T-helper 9 cell (primary cell): ENCODE results near the gene TCF4.

Experiments
- DNase-seq: peaks from one replicate; pipeline ENCODE4 v3.0.0-alpha.2; 2020

TCF4 gene

DNA sequence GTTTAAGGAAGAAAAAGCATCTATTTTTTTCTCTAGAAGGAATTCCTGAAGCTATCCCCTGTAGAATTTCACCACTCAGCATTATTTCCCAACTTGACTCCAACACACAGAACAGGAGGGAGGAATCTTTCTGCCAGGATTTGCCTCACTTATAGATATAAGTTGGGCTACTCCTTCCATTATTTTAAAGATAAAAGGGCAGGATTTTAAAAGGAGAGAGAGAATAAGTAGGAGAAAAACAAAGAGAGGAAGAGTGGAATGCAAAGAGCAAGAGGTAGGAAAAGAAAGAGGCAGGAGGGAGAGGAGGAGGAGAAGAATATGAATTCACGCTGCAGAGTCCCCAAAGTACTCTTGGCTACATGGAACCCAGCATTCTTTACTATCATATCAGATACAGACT, 182.5 kb downstream of the TCF4 start:
- no peak for DNase-seq

DNA sequence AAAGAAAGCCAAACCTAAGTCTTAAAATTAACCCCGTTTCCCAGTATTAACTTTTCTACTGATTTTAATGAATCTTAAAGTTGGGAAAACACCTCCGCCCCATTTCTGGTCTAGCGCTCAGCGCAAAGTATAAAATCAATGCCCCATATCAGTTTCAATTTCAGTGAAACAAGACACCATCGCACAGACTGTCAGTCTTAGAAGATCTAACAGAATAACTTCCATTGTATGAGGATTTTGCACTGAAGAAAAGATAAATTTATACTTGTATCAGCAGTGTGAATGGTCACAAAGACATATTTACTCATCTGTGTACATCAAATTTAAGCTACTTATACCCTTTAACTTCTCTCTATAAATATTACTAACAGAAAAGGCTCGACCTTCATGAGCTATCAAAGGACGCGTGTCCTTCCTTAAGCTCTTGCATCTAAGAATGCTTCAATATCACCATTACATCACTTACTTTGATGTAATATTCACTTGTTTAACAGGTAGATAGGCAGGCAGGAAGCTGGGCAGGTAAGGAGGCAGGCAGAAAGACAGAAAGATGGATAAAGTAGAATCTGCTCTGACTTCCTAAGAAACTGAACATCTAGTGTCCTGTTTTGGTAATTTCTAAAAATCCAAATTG, 183.0 kb downstream of the TCF4 start:
- no peak for DNase-seq

DNA sequence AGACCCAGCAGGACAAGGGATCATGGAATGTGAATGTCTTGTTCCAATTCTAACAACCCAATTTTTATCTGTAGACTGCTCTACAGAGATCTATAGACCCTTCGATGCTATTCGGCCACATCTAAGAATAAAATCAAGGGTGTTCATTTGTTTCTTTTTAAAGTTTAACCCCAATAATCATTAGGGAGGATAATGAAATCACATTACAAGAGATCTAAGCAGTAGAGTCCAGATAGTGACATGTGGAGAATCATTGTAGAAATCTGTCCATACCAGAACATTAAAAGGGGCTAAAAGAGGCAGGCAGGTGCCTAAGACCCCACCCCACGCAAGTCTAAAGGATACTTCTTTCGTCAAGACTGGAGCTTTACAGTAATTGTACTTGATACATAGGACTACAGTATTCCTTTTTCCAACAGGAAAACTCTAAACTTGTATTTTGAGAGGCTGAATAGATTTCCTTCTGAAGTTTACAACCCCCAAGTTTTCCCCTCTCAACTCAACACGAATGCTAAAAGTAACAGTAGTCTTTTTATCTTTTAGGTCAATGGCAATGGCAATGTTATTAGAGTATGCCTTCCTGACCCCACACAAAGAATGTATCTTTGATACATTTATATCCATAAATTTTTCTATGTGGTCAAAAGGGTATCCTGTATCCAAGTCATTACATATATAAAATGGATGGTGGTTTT, 183.7 kb downstream of the TCF4 start:
- no peak for DNase-seq

DNA sequence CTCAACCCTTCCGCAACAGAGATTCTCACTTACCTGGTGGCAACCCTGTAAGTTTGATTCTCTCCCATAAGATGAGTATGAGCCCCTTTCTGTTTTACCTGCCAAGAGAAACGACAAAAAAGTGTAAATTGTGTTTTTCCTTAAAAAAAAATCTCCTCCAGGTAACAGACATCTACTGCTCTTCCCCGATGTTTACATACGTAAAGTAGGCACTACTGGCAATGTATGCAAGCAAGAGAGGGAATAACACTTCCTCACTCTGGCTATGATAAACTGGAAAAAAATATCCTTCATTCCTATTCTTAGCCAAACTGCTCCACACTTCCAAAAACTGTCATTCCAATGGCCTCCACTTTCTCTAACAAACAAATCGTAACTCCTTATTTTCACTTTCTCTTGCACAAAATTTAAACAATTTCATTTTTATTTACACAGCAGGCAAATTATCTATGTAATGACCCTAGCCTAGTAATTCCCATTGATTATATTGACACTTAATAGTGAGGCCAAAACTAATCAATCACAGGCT, 184.5 kb downstream of the TCF4 start:
- DNase-seq = no peak

DNA sequence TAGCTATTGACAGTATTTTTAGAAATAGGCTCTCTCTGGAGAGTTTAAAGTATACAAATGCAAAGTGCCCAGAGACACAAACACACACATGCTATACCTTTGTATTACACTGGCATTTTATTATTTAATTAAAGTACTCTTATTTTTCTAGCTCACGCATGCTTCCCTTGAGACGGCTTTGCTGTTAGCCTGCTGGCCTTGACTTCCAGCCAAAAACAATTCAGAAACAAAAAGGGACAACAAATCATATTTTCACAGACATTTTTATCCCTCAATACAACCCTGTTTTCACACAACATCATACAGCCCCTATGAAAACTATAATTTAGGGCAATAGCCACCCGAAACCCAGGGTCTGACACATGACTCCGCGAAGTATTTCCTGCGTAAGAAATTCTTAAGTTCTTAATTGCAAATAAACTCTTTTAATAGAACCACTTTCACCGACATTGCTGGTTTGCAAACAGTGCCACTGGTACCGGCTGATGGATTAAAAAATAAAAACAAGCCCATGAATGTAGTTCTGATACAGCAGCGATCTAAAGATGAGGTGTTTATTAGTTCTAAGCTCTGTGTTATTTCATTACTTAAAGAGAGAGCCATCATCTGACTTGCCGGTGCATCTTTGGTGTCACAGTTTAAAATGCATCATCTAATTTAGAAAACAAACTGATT, 185.1 kb downstream of the TCF4 start:
- no peak for DNase-seq

DNA sequence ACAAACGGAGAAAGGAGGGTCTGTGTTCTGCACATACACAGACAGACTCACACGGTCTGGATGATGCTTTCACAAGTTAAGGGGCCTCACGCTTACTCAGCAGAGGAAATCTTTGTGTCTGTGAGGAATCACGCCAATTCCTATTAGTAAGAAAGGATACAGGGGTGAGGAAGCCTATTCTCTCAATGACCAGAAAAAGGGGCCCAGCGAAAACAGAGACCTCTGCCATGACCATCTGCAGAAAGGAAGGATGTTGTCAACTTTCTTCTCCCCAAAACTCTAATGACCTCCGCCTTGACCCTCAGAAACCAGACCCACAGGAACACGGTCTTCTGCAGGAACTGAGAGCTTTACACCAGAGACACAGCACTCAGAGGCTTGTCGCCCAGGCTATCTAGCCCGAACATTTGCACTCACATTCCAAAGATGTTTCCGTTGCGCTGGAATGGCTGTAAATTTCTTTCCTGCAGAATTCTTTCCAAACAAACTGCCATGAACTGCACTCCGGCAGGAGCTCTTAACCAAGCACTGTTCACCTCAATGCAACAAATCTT, 186.3 kb downstream of the TCF4 start:
- no peak for DNase-seq

DNA sequence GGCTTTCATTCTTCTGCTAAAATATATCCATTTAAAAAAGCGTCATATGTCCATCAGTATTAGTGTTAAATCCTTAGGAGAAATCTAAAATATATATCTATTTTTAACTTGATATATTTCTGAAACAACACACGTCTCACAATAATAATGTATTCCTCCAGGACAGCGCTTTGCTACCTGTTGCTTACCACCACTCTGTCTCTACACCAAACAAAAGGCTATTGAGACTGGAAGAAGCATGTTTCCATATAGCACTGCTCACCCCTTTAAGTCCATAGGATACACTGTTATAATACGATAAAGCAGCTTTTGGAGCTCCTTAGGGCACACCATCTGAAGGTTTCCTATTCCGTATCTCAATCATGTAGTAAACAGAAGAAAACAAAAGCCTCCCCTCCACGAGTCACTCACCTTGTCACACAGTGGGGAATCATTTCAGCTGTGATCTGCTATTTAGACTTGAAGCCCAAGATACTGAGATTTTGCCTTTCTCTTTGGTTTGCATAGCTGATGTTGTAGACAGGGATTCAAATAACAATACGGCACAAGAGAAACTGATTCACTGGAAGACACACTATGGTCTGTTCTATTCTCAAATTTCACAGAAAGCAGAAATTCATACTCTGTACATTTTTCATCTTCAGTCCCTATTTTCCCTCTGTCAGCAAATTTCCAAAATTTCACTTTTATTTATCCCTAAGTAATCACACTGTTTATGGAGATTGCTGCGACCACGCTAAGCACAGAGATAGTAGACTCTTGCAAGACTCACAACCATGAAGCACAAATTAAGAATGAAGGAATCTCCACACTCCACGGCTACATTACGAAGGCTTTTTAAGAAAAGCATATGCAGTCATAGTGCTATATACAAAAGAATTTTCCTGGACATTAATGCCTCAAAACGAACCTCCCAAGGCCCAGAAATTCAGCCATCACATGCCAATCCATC, 187.1 kb downstream of the TCF4 start:
- no peak for DNase-seq

DNA sequence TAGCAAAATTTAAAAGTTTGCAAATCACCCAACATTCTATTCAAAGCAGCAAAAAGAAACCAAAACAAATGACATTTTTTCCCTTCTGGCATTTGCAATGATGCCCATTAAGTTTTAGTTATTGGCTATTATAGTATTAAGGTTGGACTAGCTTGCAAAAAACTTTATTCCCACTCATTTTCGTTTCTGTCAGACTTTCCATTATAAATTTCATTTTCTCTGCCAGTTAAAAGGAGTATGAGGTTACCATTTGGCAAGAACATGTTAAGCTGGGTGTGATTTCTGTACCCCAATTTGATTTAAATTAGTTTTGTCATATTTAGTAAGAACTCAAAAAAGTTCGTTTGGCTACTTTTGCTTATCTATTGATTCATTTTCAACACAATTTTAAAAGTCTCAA, 187.9 kb downstream of the TCF4 start:
- no peak for DNase-seq

DNA sequence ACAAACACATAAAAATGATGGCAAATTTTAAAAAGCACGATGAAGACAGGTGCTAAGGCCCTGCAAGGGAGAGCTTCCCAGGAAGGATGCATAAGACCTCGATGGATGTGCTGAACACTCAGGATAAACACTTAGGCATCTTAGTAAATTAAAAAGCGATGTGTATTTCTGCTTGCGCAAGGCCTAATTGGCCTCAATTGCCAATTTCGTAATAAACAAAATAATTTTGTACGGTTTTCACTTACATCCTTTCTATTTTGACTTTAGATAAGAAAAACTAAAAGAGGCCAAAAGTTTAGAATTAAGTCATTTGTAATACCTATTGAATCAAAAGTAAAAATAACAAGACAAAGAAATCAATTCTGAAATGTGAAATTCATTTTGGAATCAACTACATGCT, 189.1 kb downstream of the TCF4 start:
- DNase-seq = no peak

DNA sequence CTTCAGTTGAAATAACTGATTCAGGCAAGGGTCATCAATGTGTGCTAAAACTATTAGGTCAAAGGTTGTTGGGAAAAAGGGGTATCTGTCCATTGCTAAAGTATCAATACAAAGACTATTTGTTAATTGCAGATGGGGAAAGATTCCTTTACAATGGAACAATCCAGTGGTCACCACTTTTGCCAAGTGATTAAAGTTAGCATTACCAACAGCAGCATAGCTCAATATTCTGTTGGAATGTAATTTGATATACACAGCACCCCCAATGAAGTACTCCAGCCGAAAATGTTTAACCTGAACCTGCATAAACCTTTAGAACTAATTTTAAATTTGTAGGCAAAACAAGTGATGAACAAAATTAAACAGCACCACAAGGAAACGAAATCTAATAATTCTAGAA, 191.0 kb downstream of the TCF4 start:
- no peak for DNase-seq

DNA sequence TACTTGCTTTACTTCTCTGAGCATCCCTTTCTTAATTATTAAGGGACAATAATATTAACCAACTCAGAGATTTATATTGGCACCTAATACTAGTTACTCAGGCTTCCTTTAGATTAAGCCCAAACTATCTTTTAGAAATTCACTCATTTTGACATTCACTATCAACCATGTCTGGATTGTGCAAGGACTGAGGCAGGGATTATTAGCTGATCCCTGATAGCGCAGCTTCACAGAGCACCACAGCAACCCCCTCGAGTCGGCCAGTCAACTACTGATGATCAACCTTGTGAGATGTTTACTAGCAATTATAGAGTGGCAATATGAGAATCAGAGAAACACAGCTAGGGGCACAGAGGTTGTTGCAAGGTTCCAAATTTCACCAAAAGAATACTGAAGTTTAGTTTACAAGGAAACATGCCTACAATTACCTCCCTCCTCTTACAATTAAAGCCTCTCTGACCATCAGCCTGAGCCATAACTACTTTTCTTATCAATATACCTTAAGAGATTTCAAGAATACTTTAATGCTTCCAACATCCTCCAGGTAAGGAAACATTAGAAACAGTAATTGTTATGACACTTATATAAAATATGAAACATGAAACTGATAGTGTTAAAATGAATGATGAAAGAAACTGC, 191.6 kb downstream of the TCF4 start:
- no peak for DNase-seq

DNA sequence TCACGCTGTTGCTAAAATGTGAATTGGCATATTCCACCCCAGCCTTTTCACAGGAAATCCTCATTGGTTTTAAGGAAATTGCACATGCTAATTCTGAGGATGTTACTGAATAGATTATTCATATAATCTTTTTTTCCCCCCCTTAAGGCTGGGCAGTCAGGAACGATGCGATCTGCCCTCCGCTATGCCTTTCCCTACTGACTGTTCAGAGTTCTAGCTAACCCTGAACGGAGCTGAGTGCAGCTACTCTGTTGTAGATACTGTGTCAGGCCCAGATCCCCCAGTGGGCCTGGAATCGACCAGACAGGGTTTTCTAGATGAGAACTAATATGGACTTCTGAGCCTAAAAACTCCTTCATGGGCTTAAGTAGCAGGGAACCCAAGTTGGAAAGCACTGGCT, 192.2 kb downstream of the TCF4 start:
- DNase-seq = no peak

DNA sequence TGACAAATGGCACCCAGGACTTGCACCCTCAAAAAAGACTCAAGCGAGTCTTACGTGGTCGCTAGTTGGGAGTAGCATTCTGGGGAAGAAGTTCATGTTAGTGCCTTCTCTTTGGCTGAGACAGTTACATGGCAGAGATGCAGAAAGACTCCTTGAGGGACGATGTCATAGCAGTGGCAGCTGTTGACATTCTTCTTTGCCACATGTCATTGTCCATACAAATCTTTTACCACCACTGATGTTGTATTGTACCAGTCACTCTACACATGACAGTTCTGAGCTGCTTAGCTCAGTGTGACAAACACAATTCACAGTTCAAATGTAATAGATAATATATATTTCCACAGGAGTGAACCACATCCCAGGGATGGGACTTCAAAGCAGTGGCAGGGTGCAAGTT, 197.1 kb downstream of the TCF4 start:
- no peak for DNase-seq

DNA sequence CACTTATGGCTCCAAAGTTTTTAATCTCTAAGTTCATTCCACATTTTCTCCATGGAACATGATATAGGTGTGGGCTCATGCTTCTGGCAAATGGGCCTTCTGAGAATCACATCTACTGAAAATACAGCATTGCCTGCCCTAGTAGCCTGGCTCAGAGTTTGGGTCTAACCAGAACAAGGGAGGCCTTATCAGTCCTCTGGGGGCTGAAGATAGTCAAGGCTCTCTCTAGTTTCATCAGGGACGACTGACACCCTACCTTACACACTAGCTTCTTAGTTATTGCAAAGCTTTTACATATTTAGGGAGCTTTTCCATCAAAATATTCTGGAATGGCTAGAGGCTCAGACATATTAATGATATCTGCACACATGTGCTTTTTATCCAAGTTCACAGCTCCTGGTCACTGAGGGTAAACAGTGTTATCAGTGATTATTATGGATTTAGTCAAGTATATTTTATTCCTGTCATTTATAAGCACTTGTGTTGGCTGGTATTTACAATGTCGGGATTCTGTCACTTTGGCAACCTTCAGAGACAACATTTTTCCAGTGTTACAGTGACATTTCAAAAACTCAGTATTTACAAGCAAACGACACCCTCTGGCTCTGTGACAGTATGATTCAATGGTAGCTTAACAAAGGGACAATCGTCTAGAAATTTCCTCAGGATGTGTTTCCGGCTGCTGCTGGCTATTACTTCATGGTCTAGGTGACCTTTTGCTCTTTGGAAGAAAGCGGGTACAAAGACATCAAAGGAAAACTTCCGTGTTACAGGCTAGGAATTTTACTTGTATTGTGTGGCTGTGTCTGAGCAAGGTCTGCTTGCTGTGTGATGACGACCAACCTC, 200.6 kb downstream of the TCF4 start:
- DNase-seq = no peak

DNA sequence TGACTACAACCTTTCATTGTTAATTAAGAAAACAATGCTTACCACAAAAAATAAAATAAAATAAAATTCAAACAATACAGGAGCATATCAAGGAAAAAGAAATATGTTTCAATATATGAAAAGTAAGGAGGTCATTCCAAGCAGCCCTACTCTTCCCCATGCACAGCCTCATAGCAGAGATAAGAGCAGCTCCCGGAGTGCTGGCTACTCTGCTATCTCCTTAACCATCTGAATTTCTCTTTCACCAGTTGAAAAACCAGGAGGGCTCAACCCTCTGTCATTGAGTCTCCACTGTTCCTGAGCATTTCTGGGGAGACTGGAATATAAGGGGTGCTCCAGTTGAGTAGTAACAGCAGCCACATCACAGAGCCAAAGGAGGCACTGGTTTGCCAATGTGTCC, 201.4 kb downstream of the TCF4 start:
- DNase-seq = no peak

DNA sequence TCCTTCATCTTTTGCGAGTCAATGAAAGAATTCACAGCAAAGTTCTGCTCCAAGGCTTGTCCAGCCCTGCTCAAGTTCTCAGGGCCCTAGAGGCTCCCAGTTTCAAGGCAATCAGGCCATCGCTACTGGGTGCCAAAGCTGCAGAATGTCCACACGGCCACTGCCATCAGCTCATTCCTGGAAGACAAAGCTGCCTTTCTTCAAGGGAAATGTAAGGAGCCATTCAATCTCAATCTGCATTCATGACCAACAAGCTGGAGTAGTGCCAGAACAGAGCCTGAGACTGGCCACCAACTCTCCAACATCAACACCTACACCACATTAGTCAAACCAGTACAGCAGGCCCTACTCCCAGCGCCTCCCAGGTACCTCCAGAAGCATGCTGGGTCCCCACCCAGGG, 202.2 kb downstream of the TCF4 start:
- no peak for DNase-seq

DNA sequence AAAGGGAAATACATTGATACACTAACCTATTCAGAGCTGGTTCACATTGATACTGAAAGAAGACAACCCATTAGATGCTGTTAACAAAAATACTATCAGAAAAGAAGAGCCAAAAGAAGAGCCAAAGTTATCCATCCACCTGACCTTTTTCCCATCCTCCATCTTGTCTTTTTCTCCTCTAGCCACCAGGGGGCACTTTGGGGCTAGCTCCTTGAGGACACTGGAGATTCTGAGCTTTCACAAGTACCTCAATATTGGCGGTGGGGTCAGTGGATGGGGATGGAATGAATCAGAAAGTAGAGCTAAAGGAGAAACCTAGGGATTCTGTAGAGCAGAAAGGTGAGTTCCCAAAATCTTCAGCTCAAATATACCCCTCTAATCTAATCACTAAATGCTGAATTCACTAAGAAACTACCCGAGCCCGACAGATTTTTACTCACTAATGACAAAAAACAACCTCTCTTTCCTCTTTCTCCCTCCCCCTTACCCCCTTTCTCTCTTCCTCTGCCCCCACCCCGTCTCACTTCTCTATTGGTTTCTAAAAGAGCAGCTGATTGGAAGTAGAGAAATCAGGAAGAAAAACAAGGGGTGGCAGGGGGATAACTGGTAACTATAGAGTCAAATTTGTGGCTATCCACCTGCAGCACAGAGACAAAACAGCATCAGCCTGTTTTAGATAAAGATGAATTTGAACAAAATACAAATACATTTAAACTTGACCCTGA, 203.3 kb downstream of the TCF4 start:
- DNase-seq = no peak

DNA sequence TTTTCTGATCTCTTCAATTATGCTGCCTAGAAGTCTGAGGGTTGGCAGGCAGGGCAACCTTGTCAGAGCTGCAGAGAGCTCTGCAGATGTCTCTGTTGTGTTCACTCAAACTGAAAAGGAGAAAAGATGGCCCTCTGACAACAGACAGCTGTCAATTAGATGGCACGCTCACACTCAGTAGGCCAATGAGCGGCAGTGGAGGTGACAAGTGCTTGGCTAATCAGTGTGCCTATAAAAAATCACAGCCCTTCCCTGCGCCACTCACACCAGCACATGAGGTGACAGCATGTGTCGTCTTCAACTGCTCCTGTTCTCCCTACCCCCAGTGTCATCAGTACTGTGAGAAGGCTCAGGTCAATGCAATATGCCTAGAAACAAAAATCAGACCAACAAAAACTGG, 203.9 kb downstream of the TCF4 start:
- DNase-seq = no peak

DNA sequence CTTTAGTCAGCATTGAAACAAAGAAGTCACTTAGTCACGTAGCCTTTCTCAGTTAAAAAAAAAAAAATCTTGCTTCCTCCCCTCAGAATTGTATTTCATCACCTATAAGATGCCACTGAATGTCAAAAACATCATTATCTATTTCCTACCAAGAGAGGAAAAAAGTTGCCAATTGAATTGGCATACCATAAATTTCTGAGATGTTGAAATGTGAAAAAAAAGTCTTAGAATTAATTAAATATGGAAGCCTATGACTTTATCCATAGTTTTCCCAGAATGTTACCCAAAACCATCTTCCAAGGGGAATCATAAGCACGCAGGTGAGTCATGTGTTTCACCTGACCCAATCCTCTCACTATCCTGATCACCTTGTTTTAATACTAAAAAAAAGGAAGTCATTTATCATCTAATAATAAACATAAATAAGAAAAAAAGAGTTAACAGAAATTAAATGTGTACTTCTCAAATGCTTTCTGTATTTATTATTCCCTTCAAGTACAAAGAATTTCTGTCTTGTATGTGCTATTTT, 205.7 kb downstream of the TCF4 start:
- no peak for DNase-seq

DNA sequence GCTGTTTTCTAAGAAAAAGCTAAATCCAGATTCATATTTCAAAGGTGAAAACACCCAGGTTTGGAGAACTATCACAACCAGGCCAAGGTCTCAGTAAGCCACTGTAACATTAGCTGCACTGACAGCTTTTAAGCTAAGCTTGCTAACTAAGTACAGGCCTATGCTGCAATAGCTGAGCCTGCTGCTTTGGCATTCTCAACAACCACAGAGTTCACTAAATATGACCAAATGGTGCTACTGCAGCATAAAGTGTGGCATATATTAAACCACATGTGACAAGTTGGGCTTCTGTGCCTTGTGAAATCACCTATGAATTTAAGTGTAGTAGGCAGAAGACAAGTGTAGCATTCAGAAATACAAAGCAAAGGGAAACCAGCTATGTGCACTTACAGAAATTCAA, 206.7 kb downstream of the TCF4 start:
- no peak for DNase-seq
